Naive B cell (primary cell): ENCODE measurements around the gene ELMO1. TPM values are rescaled to one million over a fixed set of nuclear protein-coding genes. Genes with fewer than 3 reads are reported as not detected.

ENCODE experiments used
- ATAC-seq, 2 donors: fragments of 150-1000 bp; cut with Tn5 transposase; 2 replicates each; pipeline ENCODE4 v1.10.0; 2021; ENCODE audit warnings: low read depth in 2 of 2, mild to moderate bottlenecking in 2 of 2, moderate library complexity in 2 of 2
- DNase-seq: peaks from one replicate; pipeline ENCODE4 v3.0.0; 2022
- H3K27ac Mint-ChIP-seq, 6 donors: one replicate each; pipeline ENCODE4 v1.8.0; 2020 to 2022; ENCODE audit warnings: mild to moderate bottlenecking in 6 of 6, mixed read lengths in 6 of 6, moderate library complexity in 5 of 6, inconsistent platforms in 2 of 6
- H3K27me3 Mint-ChIP-seq, 3 donors: one replicate each; pipeline ENCODE4 v1.8.0; 2021 to 2022; ENCODE audit warnings: mixed read lengths in 3 of 3, mild to moderate bottlenecking in 1 of 3
- H3K36me3 Mint-ChIP-seq, 2 donors: one replicate each; pipeline ENCODE4 v1.8.0; 2020 to 2022; ENCODE audit warnings: mixed read lengths in 2 of 2, inconsistent platforms in 1 of 2, mild to moderate bottlenecking in 1 of 2
- H3K4me1 Mint-ChIP-seq, 3 donors: one replicate each; pipeline ENCODE4 v1.8.0; 2020 to 2022; ENCODE audit warnings: mixed read lengths in 3 of 3, inconsistent platforms in 1 of 3, mild to moderate bottlenecking in 1 of 3, moderate library complexity in 1 of 3
- H3K4me3 Mint-ChIP-seq, 8 donors: one replicate each; pipeline ENCODE4 v1.8.0; 2020 to 2022; ENCODE audit warnings: mild to moderate bottlenecking in 8 of 8, mixed read lengths in 8 of 8, moderate library complexity in 8 of 8, inconsistent platforms in 2 of 8
- H3K9me3 Mint-ChIP-seq, 7 donors: one replicate each; pipeline ENCODE4 v1.8.0; 2020 to 2022; ENCODE audit warnings: mixed read lengths in 7 of 7, mild to moderate bottlenecking in 5 of 7, inconsistent platforms in 2 of 7, moderate library complexity in 1 of 7
- polyA plus RNA-seq, 6 donors: library from polyadenylated mRNA; unstranded; fragments of 300-500 nt; fragmentation: Illumina TruSeq; gene quantifications; one replicate each; pipeline ENCODE4 v1.2.3, GENCODE V29; 2021; ENCODE audit warnings: low read depth in 6 of 6

Gene ELMO1
- polyA plus RNA-seq, 6 donors from 2014 or later = 42.8 to 69.9 (median 59.5) TPM

GRCh38 chr7:37211097-37211880 lies 237.4 kb downstream of the ELMO1 start:
- Mint-ChIP-seq H3K36me3 (peaks cover 18 to 22% of the 10 kb centered on the region in 2 donors), H3K27ac (peak overlapping the region in 4 of 6 donors; percentile 13 to 91 (median 59)), H3K4me1 (peaks cover 16 to 31% (median 26%) of the 10 kb centered on the region in 3 donors), H3K9me3 (peaks cover 0 to 1% (median 0%) of the 10 kb centered on the region in 7 donors), H3K27me3 (no peaks in the 10 kb centered on the region), H3K4me3 (no peak overlapping the region)
- DNase-seq = no peak
- no peak for ATAC-seq

- Mint-ChIP-seq H3K9me3 (peaks cover 0 to 4% (median 0%) of the 10 kb centered on the region in 7 donors), H3K4me3 (no peak overlapping the region), H3K4me1 (peaks cover 19 to 26% (median 21%) of the 10 kb centered on the region in 3 donors), H3K27ac (peak overlapping the region in 3 of 6 donors; percentile 44 to 75 (median 64)), H3K36me3 (peaks cover 31 to 33% of the 10 kb centered on the region in 2 donors), H3K27me3 (no peaks in the 10 kb centered on the region)
- ATAC-seq (no peak), DNase-seq (no peak)
These were observed 239.5 kb downstream of the ELMO1 start for GRCh38 chr7:37209195-37209594.

- Mint-ChIP-seq H3K27ac (peak overlapping the region in 4 of 6 donors; percentile 39 to 75 (median 66)), H3K4me1 (peaks cover 19 to 26% (median 21%) of the 10 kb centered on the region in 3 donors), H3K27me3 (no peaks in the 10 kb centered on the region), H3K36me3 (peaks cover 31 to 37% of the 10 kb centered on the region in 2 donors), H3K4me3 (no peak overlapping the region), H3K9me3 (peaks cover 0 to 4% (median 0%) of the 10 kb centered on the region in 7 donors)
- ATAC-seq (peak; percentile 72 to 88), DNase-seq (peak; percentile 31)
These were observed 240.1 kb downstream of the ELMO1 start for GRCh38 chr7:37208528-37208927.

GRCh38 chr7:37206192-37206591 lies 242.5 kb downstream of the ELMO1 start:
- H3K27me3 Mint-ChIP-seq = no peaks in the 10 kb centered on the region
- H3K4me3 Mint-ChIP-seq = no peak overlapping the region
- no peak for ATAC-seq
- peaks cover 0 to 4% (median 0%) of the 10 kb centered on the region in 7 donors for H3K9me3 Mint-ChIP-seq
- peak overlapping the region in 3 of 6 donors; percentile 9 to 56 (median 46) for H3K27ac Mint-ChIP-seq
- peaks cover 23 to 36% of the 10 kb centered on the region in 2 donors for H3K36me3 Mint-ChIP-seq
- peaks cover 16 to 18% (median 17%) of the 10 kb centered on the region in 3 donors for H3K4me1 Mint-ChIP-seq
- DNase-seq = no peak

- Mint-ChIP-seq H3K27me3 (no peaks in the 10 kb centered on the region), H3K36me3 (peaks cover 15 to 32% of the 10 kb centered on the region in 2 donors), H3K9me3 (peaks cover 0 to 4% (median 0%) of the 10 kb centered on the region in 7 donors), H3K4me1 (peaks cover 17 to 20% (median 18%) of the 10 kb centered on the region in 3 donors), H3K4me3 (no peak overlapping the region), H3K27ac (peak overlapping the region in 3 of 6 donors; percentile 61 to 87 (median 79))
- DNase-seq = no peak
- ATAC-seq = no peak
These were observed 243.2 kb downstream of the ELMO1 start for GRCh38 chr7:37205451-37205850.

- H3K4me1 Mint-ChIP-seq = peaks cover 0 to 21% (median 13%) of the 10 kb centered on the region in 3 donors
- ATAC-seq = no peak
- no peaks in the 10 kb centered on the region for H3K27me3 Mint-ChIP-seq
- peaks cover 15 to 36% of the 10 kb centered on the region in 2 donors for H3K36me3 Mint-ChIP-seq
- peak overlapping the region in 1 of 6 donors; percentile 44 for H3K27ac Mint-ChIP-seq
- H3K4me3 Mint-ChIP-seq = no peak overlapping the region
- no peak for DNase-seq
- peaks cover 0 to 4% (median 0%) of the 10 kb centered on the region in 7 donors for H3K9me3 Mint-ChIP-seq
These were observed 246.8 kb downstream of the ELMO1 start for GRCh38 chr7:37201876-37202198.

- Mint-ChIP-seq H3K27ac (no peak overlapping the region), H3K9me3 (peaks cover 0 to 4% (median 0%) of the 10 kb centered on the region in 7 donors), H3K4me1 (peaks cover 0 to 21% (median 13%) of the 10 kb centered on the region in 3 donors), H3K4me3 (no peak overlapping the region), H3K27me3 (no peaks in the 10 kb centered on the region), H3K36me3 (peaks cover 15 to 39% of the 10 kb centered on the region in 2 donors)
- DNase-seq = peak; percentile 6
- ATAC-seq = peak in 1 of 2 donors; percentile 36
These were observed 247.4 kb downstream of the ELMO1 start for GRCh38 chr7:37201003-37201875.

- Mint-ChIP-seq H3K27me3 (no peaks in the 10 kb centered on the region), H3K4me1 (peaks cover 3 to 20% (median 16%) of the 10 kb centered on the region in 3 donors), H3K9me3 (no peaks in the 10 kb centered on the region), H3K4me3 (no peak overlapping the region), H3K27ac (peak overlapping the region in 1 of 6 donors; percentile 33), H3K36me3 (peaks cover 0 to 26% of the 10 kb centered on the region in 2 donors)
- DNase-seq = peak; percentile 39
- ATAC-seq = peak; percentile 47 to 59
These were observed 249.7 kb downstream of the ELMO1 start for GRCh38 chr7:37198906-37199485.

- no peaks in the 10 kb centered on the region for H3K27me3 Mint-ChIP-seq
- DNase-seq (no peak), ATAC-seq (no peak)
- H3K4me3 Mint-ChIP-seq = no peak overlapping the region
- H3K9me3 Mint-ChIP-seq = no peaks in the 10 kb centered on the region
- peaks cover 8 to 23% (median 16%) of the 10 kb centered on the region in 3 donors for H3K4me1 Mint-ChIP-seq
- H3K36me3 Mint-ChIP-seq = peaks cover 0 to 25% of the 10 kb centered on the region in 2 donors
- no peak overlapping the region for H3K27ac Mint-ChIP-seq
These were observed 250.4 kb downstream of the ELMO1 start for GRCh38 chr7:37198041-37198905.

GRCh38 chr7:37197108-37197507 lies 251.6 kb downstream of the ELMO1 start:
- Mint-ChIP-seq H3K9me3 (no peaks in the 10 kb centered on the region), H3K27ac (no peak overlapping the region), H3K27me3 (no peaks in the 10 kb centered on the region), H3K36me3 (peaks cover 0 to 21% of the 10 kb centered on the region in 2 donors), H3K4me1 (peaks cover 8 to 23% (median 16%) of the 10 kb centered on the region in 3 donors), H3K4me3 (peak overlapping the region in 1 of 8 donors; percentile 3)
- no peak for DNase-seq
- ATAC-seq = no peak

GRCh38 chr7:37196676-37197075 lies 252.0 kb downstream of the ELMO1 start:
- Mint-ChIP-seq H3K36me3 (peaks cover 0 to 21% of the 10 kb centered on the region in 2 donors), H3K4me1 (peaks cover 8 to 23% (median 16%) of the 10 kb centered on the region in 3 donors), H3K27ac (no peak overlapping the region), H3K4me3 (no peak overlapping the region), H3K9me3 (no peaks in the 10 kb centered on the region), H3K27me3 (no peaks in the 10 kb centered on the region)
- DNase-seq (no peak), ATAC-seq (no peak)

GRCh38 chr7:37195388-37195787 lies 253.3 kb downstream of the ELMO1 start:
- no peak for DNase-seq
- H3K9me3 Mint-ChIP-seq = no peaks in the 10 kb centered on the region
- no peak overlapping the region for H3K27ac Mint-ChIP-seq
- no peak for ATAC-seq
- H3K27me3 Mint-ChIP-seq = no peaks in the 10 kb centered on the region
- no peak overlapping the region for H3K4me3 Mint-ChIP-seq
- H3K36me3 Mint-ChIP-seq = peaks cover 0 to 21% of the 10 kb centered on the region in 2 donors
- peaks cover 8 to 21% (median 12%) of the 10 kb centered on the region in 3 donors for H3K4me1 Mint-ChIP-seq
